Measurements from ENCODE around the gene GUCA1A. TPM values are rescaled to one million over a fixed set of nuclear protein-coding genes. Genes with fewer than 3 reads are reported as not detected.

Gene GUCA1A
- polyA plus RNA-seq, 1 donor (not counting 4 experiments of a cell fraction or from before 2014, with no cell fraction given) = not detected

DNA sequence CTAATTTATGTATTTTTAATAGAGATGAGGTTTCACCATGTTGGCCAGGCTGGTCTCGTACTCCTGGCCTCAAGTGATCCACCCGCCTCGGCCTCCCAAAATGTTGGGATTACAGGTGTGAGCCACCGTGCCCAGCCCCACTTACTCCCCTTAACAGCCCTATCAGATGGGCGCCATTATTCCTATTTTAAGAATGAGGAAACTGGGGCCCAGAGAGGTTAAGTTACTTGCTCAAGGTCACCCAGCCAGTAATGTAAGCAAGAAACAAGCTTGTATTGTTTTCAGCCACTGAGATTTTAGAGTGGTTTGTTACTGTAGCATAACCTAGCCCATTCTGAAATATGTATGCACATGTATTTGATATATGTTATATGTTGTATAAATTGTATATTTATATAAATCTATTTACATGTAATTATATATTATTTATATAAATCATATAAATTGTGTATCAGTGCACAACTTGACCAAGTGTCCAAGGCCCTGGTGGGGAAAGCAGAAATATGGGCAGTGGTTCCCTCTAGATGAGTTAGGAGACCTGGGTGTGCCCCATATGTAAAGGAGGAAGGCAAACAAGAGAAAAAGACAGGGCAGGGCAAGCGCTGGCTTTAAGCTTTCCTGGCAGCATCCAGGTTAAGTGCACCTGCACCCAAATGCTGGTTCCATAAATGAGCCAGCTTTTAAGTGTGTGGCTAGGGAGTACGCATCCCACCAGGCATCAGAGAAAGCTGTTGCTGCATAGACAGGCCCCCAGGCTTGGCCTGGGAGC is 1.2 kb upstream of the GUCA1A start:
- no peak overlapping the region for H2AFZ ChIP-seq (ENCODE audit: control insufficient read depth, low read length)
- dilution Hi-C loops (cut with MboI; ENCODE audit: extremely low pct_ligation_motif_present, low sequenced_read_pairs) = no loop called here
- H3K9me1 ChIP-seq (ENCODE audit: control insufficient read depth, extremely low read depth, insufficient read depth, low read length) = no peaks in the 10 kb centered on the region
- no peaks in the 10 kb centered on the region for H3K4me1 ChIP-seq (ENCODE audit: control insufficient read depth, extremely low read depth, insufficient read depth, low read length)
- H3K36me3 ChIP-seq (ENCODE audit: control insufficient read depth in 2 of 2, extremely low read depth in 1 of 2, insufficient read depth in 2 of 2, low read length in 2 of 2) = no peaks in the 10 kb centered on the region
- H3K4me2 ChIP-seq (ENCODE audit: control insufficient read depth, extremely low read depth, insufficient read depth, low read depth, low read length) = no peak overlapping the region
- no peak overlapping the region for H3K27ac ChIP-seq (ENCODE audit: control insufficient read depth, insufficient read depth, low read length)
- no peak overlapping the region for H3K9ac ChIP-seq (ENCODE audit: control insufficient read depth, extremely low read depth, insufficient read depth, low read length)
- TF ChIP-seq, protein P1, sequence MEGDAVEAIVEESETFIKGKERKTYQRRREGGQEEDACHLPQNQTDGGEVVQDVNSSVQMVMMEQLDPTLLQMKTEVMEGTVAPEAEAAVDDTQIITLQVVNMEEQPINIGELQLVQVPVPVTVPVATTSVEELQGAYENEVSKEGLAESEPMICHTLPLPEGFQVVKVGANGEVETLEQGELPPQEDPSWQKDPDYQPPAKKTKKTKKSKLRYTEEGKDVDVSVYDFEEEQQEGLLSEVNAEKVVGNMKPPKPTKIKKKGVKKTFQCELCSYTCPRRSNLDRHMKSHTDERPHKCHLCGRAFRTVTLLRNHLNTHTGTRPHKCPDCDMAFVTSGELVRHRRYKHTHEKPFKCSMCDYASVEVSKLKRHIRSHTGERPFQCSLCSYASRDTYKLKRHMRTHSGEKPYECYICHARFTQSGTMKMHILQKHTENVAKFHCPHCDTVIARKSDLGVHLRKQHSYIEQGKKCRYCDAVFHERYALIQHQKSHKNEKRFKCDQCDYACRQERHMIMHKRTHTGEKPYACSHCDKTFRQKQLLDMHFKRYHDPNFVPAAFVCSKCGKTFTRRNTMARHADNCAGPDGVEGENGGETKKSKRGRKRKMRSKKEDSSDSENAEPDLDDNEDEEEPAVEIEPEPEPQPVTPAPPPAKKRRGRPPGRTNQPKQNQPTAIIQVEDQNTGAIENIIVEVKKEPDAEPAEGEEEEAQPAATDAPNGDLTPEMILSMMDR (optimal IDR thresholded peaks at IDR 0.05 in 1 of 3, IDR thresholded peaks at IDR 0.05 in 1 of 3, conservative IDR thresholded peaks at IDR 0.05 in 1 of 3; ENCODE audit: extremely low read depth in 1 of 3, insufficient read depth in 2 of 3, low read length in 3 of 3) = no peak
- TF ChIP-seq EZH2 (IDR thresholded peaks at IDR 0.05; ENCODE audit: low read length) = no peak
- H3K79me2 ChIP-seq (ENCODE audit: control insufficient read depth, insufficient read depth, low read length) = no peaks in the 10 kb centered on the region
- H3K4me3 ChIP-seq (ENCODE audit: control insufficient read depth in 2 of 3, extremely low read depth in 1 of 3, insufficient read depth in 2 of 3, low read depth in 1 of 3, low read length in 3 of 3) = no peak overlapping the region
- H3K27me3 ChIP-seq (ENCODE audit: control insufficient read depth, extremely low read depth, insufficient read depth, low read length) = no peaks in the 10 kb centered on the region
- FAIRE-seq = no peak
- H4K20me1 ChIP-seq (ENCODE audit: control insufficient read depth, extremely low read depth, insufficient read depth, low read length) = no peaks in the 10 kb centered on the region
- DNase-seq (ENCODE audit: low read depth, low spot score) = no peak
- no peaks in the 10 kb centered on the region for H3K9me3 ChIP-seq (ENCODE audit: control insufficient read depth, low read depth, low read length)

DNA sequence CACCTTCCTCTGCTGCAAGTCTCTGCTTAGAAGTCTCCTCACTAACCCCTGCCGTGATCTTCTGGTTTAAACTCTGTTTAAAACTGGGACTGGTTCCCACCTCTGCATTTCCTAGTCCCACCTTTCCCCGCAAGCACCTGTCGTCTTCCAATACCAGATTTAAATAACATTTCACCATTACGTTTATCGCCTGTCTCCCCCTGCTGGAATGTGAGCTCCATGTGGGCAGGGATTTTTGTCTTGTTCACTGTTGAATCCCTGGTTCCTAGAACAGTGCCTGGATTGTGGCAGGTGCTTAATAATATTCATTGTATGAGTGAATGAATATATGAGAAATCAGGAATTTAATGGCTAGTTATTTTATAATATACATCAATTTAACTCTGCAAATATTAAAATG is 2.7 kb downstream of the GUCA1A start:
- H3K4me2 ChIP-seq (ENCODE audit: control insufficient read depth, extremely low read depth, insufficient read depth, low read depth, low read length) = no peak overlapping the region
- no peak overlapping the region for H3K27ac ChIP-seq (ENCODE audit: control insufficient read depth, insufficient read depth, low read length)
- no peaks in the 10 kb centered on the region for H4K20me1 ChIP-seq (ENCODE audit: control insufficient read depth, extremely low read depth, insufficient read depth, low read length)
- dilution Hi-C loops (cut with MboI; ENCODE audit: extremely low pct_ligation_motif_present, low sequenced_read_pairs) = no loop called here
- no peak overlapping the region for H2AFZ ChIP-seq (ENCODE audit: control insufficient read depth, low read length)
- no peak for FAIRE-seq
- H3K4me1 ChIP-seq (ENCODE audit: control insufficient read depth, extremely low read depth, insufficient read depth, low read length) = no peaks in the 10 kb centered on the region
- peaks cover 4% of the 10 kb centered on the region for H3K27me3 ChIP-seq (ENCODE audit: control insufficient read depth, extremely low read depth, insufficient read depth, low read length)
- no peaks in the 10 kb centered on the region for H3K9me3 ChIP-seq (ENCODE audit: control insufficient read depth, low read depth, low read length)
- no peak for TF ChIP-seq EZH2 (IDR thresholded peaks at IDR 0.05; ENCODE audit: low read length)
- TF ChIP-seq, protein P1 (optimal IDR thresholded peaks at IDR 0.05 in 1 of 3, IDR thresholded peaks at IDR 0.05 in 1 of 3, conservative IDR thresholded peaks at IDR 0.05 in 1 of 3; ENCODE audit: extremely low read depth in 1 of 3, insufficient read depth in 2 of 3, low read length in 3 of 3) = peak; percentile 24 to 50 (median 32)
- no peaks in the 10 kb centered on the region for H3K36me3 ChIP-seq (ENCODE audit: control insufficient read depth in 2 of 2, extremely low read depth in 1 of 2, insufficient read depth in 2 of 2, low read length in 2 of 2)
- no peak overlapping the region for H3K9ac ChIP-seq (ENCODE audit: control insufficient read depth, extremely low read depth, insufficient read depth, low read length)
- DNase-seq (ENCODE audit: low read depth, low spot score) = no peak
- no peaks in the 10 kb centered on the region for H3K79me2 ChIP-seq (ENCODE audit: control insufficient read depth, insufficient read depth, low read length)
- H3K4me3 ChIP-seq (ENCODE audit: control insufficient read depth in 2 of 3, extremely low read depth in 1 of 3, insufficient read depth in 2 of 3, low read depth in 1 of 3, low read length in 3 of 3) = no peak overlapping the region
- H3K9me1 ChIP-seq (ENCODE audit: control insufficient read depth, extremely low read depth, insufficient read depth, low read length) = no peaks in the 10 kb centered on the region

Data from keratinocyte (primary cell).